Inferior parietal cortex (tissue), 1 donor: ENCODE results near the gene NAPB.

Experiments
- DNase-seq: peaks from one replicate; pipeline ENCODE4 v3.0.0-alpha.2; 2016; ENCODE audit errors: extremely low spot score

NAPB gene

DNA sequence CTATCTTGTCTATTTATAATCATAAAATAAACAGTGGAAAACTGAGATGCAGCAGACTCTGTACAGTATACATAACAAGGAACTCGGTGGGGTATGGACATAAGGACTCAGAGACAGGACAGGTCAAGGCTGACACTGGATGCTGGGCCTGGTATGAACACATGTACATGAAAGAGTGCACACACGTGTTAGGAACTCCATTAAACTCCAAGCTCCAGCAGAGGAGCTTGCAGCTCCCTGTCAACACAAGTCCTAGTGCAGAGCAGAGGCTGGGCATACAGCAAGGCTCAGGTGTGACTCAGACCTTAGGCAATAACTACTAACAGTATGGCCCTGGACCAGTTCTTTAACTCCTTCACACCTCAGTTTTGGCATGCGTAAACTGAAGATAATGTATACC, 17.1 kb downstream of the NAPB start:
- no peak for DNase-seq

DNA sequence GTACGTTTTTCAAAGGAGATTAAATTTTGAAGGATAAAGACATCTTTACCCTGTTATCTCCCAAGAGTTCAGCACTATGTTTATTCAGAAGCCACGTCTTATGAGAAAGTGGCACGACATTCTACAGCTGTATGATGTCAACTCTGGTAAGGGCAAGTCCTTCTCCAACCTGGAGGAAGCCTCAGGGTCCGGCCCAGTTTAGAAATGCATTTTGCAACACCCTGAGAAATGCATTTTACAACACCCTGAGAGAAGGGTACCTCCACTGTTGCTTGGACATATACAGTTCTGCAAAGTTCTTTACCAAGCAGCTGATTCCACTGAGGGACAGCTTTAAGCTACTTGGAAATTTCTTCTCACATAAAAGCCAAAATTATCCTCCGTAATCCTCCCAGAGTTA, 17.5 kb downstream of the NAPB start:
- DNase-seq: no peak

DNA sequence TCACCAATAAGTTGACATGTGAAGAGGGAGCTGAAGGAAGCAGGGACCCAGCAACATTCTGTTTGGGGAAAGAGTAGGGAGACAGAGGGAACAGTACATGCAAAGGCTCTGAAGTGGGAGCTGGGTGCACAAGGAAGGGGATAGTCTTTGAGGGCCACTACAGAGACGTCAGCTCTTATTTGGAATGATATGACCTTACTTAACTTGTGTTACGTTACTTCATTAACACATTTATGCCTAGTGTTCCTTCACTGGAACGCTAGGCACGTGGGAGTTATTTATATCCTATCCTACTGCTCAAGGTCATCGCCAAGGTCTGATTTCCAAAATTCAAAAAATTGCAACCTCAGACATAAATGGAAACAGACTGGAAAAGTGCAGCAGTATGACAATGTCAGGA, 20.2 kb downstream of the NAPB start:
- DNase-seq: no peak

DNA sequence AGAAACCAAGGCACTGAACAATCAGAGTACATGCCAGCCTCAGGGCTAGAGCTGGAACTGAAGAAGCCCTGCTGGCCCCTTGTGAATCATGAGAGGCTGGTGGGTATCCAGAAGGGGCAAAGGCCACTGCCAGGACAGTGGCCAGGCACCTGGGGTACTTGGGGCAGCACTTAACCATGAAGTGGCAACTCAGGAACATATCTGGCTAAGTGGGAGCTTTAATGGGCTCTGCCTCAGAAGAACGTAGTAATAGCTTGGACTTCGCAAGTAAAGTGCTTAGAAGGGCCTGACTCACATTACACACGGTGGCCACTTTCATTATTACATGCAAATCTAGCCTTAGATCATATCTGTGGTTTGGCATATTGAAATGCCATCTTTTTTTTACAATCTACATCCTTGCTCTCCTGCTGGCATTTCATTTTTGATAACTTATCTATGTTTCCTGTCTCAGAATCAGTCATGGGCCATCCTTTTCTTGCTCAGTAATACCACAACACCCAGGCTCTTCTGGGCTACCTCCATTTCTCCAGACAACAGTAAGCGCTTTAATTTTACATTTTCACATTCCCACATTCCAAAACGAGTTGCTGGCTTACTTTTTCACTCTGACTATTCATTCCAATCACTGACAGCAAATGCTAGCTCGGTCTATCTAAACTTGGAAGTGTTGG, 21.6 kb downstream of the NAPB start:
- no peak for DNase-seq

DNA sequence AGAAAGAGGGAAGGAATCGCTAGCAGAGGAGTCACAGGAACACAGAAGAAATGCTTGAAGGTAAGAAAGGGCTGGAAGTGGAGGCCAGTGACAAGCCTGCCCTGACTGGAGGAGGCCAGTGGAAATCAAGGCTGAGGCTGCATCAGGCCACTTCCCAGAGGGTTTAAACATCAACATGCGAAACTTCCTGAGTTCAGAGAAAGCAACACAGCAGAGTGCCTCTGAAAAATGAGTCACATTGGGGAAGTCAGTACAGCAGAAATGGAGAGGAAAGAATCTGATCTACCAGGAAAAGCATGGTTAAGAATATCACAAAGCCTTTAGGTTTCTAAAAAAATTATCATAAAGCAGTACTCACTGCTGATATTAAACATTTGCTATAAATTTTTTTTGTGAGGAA, 23.3 kb downstream of the NAPB start:
- no peak for DNase-seq

DNA sequence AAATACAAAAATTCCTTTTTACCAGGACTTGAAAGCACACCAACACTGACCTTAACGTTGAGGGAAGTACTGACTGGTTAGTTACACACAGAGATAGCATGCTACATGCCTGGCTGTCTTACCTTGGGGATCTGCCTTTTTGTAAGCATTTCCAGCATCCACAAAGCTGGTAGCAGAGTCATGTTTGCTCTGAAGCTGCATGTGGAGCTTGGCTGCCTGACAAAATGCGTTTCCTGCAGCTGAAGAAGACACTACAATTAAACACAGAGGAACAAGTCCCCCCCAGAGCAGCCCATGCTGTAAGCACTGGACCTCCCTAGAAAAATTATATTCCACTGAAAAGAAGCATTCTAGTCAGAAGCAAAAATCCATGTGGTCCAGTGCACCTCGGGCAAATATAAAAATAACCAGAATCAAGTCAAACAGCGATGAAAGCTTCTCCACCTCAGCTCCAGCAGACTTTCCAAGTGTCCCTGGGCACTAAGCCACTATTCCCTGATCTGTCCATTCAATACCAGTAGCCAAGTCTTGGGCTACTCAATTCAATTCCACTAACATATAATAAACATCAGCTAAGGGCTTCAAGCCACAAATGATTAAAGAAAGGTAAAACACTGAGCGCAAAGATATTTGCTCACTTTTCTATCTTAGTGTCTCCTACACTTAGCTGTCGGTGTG, 24.2 kb downstream of the NAPB start:
- no peak for DNase-seq

DNA sequence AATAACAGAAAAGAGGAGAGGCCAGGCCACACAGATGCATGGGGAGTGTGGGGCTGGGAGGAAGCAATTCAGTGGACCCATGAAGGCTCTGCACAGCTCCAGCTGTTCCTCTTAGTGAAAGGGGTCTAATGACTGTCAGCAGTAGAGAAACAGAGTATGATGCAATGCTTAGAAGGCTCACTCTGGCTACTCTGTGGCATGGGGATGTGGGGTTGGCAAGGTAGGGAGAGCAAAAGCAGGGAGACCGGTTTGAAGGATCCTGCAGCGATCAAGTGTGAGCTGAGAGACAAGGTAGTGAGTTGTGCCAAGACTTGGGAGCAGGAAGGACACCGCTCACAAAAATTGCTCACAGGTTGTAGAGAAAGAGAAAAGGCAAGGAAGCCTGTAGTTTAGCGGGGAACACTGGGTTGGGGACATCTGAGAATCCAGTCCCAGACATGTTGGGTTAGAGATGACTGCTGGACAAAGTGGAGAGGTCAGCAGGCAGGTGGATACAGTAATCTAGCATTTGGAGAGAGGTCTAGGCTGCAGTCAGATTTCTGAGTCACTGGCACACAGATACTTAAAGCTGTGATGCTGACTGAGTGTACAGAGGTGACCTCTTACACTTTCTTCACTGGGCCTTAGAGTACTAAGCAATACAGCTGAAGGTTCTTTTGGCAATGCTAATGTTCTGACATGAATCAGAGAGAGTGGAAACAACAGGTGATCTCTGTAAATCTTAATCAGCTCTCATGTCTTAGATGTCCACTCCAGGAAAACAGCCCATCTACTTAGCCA, 27.1 kb downstream of the NAPB start:
- no peak for DNase-seq

DNA sequence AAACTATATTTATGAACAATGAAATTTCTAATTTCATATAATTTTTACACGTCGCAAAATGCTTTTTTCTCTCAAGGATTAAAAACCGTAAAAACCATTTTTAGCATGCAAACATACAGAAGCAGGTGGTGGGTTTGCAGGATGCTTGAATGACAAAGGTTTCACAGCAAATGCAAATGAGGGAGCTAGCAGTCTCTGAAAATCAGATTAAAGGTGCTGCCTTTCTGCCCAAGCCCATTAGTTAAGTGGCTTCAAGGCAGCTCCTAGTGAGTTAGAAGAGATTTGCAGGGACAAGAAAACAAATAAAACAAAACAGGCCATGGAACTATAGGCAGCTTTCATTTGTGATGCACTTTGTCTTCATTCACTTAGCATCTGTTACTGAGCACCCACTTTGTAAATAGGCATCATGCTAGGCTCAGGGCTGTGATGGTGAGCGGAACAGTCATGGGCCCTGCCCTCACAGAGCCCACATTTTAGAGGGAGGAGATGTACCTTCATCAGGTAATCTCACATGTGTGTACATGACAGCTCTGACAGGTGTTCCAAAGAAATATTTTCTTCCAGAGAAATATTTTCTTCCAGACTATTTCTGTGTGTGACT, 29.5 kb downstream of the NAPB start:
- DNase-seq: no peak

DNA sequence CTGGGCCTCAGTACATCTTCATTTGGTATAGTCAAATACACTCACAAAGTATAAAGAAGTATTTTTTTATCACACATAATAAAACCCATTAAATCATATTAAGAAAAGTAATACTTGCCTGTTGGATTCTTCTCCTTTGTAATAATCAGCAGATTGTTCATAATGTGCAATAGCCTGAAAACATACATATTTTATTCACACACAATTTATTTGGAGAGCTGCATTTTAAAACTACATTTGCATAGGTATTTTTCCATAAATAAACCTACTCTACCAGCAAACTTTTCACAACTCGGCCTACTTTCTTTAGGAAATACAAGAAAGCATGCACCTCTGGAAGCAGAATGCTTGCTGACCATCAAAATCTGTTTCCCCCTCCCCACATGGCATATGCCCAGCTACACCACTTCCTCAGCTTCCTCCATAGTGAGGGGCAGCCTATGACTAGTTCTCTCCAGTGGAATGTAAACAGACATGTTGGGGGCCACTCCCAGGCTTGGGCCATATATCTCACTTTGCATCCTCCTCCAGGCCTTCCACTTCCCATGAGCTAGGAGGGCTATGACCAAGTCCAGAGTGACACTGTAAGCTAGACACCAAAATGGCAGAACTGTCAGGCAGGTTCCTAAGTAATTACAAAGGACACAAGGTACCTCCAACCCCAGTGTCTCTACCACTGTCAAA, 31.1 kb downstream of the NAPB start:
- DNase-seq: no peak

DNA sequence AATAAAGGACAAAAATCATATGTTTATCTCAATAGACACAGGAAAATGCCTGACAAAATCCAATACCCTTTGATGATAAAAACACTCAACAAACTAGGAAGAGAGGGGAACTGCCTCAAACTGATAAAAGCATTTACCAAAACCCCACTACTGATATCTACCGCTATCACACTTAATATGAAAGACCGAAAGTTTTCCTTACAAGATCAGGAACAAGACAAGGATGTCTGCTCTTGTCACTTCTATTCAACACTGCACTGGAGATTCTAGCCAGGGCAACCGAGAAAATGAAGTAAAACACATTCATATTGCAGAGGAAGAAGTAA, 34.2 kb downstream of the NAPB start:
- no peak for DNase-seq

DNA sequence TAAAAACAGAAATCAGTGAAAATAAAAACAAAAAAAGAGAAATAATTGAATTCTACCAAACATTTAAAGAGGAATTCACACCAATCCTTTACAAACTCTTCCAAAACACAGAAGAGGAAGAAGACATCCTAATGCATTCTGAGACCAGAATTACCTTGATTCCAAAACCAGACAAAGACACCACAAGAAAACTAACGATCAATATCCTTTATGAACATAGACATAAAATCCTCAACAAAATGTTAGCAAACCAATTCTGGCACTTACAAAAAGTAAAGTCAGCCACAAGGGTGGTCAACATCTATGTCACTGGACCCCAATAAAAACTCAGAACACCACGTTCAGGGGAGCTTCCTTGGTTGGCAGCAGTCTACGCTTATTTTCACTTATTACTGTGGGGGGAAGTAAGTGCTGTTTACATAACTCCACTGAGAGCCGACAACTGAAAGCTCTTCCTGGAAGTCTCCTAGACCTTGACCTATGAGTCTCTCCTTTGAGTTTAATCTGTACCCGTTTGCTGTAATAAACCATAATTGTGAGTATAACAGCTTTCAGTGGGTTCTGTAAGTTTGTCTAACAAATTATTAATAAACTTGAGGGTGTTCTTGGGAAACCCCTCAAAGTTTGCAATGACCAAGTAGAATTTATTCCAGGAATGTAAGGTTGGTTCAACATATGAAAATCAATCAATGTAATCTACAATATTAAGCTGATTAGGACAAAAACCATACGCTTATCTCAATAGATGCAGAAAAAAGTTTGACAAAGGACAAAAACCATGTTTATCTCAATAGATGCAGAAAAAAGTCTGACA, 34.8 kb downstream of the NAPB start:
- DNase-seq: no peak

DNA sequence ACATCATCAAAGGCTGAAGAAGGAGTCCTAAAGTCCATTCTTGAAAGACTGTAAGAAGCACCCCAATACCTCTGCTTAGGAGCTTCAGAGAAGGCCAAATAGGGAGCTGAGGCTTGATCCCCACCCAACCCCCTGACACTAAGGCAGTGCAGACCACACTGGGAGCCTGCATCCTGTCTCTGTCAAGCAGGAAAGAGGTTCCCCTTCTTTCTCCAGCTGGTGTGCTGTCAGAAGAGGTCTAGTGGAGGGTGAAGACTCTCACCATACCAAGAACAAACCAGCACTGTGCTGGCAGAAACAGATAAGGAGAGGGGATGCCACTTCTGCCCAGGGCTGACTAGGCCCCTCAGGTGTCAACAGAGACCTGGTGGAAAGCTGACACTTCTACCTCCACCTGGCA, 39.4 kb downstream of the NAPB start:
- DNase-seq: no peak

DNA sequence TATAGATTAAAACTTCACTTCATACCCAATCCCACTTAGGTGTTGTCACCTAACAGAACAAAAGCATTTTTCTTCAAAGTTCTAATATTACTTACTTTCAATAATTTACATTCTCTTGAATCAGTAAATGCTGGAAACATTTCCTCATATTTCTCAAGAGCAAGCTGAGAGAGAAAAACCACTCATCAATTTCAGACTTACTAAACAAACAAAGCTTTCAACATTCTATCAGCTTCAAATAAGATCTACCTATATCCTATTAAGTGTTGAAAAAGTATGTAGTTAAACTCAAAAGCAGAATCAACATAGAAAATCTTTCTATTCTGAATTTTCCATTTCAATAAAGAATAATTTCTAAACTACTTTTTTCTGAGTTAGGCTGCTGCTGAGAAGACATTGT, 41.5 kb downstream of the NAPB start:
- DNase-seq: no peak

DNA sequence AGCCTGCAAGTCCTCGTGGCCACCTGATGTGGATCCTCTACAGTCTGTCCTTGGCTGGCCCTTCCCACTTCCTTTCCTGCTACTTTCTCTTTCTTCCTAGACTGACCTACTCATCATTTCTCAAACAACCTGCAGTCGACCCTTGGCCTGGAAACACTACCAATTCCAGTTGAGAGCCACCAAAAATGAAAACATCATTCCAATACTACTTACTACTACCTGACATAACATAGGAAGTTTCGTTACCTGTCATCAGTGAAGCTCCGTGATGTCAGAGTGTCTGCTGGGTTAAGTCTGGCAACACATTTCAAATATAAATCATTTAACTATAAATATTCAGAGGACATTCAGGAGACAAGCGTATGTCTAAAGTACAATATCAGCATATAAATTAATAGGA, 45.5 kb downstream of the NAPB start:
- DNase-seq: no peak

DNA sequence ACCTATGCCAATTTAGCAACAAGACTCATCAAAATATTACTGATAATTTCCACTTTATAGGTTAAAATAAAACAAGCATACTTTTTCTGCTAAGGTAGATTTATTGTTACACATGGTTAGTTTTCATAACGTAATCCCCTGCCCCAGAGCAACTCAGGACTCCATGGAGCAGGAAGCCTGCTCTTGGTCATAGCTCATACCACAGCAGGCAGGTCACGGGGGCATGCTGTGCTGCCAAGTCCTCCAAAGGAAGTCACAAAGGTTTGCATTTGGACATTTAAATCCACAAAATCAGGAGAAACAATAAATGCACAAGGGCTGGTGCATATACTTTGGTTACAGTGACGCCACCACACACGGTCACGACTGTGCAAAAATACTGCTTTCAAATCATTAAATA, 46.8 kb downstream of the NAPB start:
- no peak for DNase-seq

DNA sequence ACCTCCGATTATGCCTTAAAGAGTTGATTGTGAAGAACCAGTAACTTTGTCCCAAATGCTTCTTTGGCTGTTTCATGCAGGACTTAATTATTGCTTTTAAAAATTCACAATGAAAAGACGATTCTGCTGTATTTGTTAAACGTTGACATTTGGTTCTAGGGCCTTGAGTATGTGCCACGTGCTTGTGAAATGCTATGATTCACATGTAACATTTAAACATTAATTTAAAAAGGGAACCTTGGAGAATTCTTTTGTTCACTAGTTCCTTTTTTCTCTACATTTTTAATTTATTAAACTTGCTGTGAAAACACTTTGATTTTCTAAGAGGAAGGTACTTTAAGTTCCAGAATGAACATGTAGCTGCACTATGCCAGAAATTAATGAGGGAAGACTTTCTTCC, 49.8 kb downstream of the NAPB start:
- no peak for DNase-seq

DNA sequence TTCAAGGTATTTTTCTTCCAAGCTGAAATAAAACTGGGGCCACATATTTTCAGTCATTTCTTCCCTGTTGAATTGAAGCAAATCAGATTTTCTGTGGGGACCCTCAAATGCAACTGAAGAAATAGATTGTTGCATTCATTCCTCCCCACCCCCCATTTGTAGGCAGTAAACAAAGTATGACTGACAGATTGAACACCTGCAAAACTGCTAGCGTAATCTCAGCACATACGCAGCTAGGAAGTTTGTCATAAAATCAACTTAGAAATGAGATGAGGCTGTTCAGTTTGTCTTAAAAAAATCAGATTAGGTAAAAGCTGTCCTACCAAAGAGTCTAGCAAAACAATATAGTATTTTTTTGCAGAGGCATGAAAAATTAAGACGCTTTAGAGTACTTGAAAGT, 50.4 kb downstream of the NAPB start:
- no peak for DNase-seq

DNA sequence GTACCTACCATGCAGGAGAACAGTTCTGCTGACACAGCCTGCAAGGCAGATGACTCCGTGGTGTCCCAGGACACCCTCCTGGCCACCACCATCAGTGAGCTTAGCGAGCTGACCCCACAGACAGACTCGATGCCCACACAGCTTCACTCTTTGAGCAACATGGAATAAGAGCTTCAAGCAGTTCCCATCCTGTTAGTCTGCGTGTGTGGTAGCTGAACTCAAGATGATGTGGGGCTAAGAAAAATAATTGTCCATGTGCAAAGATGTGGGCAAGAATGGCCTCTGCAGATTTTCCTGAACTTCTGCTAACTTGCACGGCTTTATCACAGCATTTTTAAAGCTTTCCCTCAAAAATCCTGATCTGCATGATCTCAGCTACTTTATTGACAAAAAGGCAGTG, 51.0 kb downstream of the NAPB start:
- no peak for DNase-seq

DNA sequence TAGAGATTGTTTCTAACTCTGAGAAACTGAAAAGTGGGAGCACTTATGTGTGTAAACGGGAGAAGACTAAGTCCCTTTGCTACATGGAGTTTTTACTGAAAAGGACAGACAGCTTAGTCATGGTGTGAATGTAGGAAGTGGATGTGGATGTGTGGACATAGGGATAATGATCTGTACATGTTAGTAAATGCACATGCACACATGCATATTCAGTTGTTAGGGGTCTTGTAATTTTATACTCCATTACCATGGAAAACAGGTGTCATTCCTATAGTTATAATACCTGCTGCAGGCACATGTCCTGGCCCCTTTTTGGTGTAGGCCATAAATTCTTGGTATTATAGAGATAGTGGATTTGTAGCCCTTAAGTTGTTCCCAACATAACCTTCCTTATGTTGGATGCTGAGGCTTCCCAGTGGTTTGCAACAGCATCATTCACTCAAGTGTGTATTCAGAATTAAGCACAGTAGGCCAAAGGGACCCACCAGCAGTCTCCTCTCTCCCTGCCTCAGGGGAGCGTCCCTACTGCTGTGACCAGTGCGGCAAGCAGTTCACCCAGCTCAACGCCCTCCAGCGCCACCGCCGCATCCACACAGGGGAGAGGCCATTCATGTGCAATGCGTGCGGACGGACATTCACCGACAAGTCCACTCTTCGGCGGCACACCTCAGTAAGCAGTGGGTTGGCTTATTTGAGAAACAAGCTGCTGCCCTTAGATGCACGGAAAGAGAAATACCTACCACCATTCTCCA, 52.0 kb downstream of the NAPB start:
- DNase-seq: no peak

DNA sequence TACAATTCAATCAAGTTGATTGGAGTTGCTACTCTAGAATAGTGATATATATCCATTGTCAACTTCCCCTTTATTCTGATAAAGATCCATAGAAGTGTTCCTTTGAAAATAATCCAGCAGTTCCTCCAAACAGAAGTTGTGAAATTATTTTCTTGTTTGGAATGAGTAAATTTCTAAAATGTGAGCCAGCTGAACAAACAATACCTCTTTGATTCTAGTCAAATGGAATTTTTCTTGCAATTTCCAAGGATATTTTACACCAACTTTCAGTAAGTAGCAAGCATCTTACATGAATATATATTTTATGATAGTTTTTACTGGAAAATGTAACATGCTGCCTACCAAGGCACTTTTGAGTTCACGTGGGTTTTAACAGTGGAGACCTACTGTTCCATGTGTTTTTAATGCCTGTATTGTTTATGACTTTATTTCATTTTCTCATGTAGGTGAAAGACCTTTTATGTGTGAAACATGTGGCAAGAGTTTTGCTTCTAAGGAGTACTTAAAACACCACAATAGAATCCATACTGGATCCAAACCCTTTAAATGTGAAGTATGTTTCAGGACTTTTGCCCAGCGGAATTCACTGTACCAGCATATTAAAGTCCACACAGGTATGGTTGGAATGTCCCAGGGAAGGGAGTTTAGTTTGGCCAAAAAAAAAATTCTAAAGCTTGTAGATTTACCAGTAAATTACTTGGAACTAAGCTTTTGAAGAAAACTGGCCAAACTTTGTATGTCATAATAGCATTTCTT, 52.8 kb downstream of the NAPB start:
- DNase-seq: no peak
